ENCODE measurements around the gene RPS2. TPM values are rescaled to one million over a fixed set of nuclear protein-coding genes. Genes with fewer than 3 reads are reported as not detected.
A peak's percentile ranks its signal among the peaks of the same experiment; 100 is the strongest.
"Not testable (repeated sequence)": the region's sequence is repeated elsewhere in the genome, so short reads cannot be mapped to it uniquely, and the experiment has no call there.

RPS2 gene
- total RNA-seq, 1 experiment from 2014 or later: 1,909 TPM

DNA sequence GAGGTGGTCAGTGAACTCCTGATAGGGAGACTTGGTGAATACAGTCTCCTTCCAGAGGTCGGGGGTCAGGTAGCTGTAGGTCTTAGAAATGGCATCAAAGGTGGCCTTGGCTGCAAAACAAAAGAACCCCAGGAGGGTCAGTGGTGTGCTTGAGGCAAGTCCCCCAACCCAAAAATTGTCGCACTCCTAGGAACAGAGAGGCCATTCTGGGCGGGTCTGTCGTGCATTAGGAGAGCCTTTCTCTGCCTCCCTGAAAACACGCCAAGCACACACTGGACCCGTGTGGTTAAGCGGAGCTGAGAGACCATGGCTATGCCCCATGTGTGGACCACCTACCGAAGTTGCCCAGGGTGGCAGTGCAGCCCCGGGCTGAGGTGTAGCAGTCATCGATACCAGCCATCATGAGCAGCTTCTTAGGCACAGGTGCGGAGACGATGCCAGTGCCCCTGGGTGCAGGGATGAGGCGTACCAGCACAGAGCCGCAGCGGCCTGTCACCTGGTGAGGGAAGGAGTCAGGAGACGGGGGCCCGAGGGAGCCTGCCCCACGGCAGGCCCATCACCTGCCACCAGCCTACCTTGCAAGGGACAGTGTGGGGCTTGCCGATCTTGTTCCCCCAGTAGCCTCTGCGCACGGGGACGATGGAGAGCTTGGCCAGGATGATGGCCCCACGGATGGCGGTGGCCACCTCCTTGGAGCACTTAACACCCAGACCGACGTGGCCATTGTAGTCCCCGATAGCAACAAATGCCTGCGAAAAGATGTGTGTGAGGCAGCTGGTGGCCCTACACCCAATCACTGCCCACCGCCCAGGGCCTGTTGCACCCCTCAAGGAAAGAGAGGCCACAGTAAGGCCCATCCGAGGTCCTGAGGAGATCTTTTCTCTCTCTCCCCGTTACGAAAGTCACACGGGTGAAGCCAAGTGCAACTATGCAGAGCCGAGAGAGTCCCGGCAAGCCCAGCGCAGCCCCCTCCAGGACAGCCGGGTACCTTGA, 2.2 kb downstream of the RPS2 start:
- DNase-seq (ENCODE audit: low spot score): not testable (repeated sequence)

DNA sequence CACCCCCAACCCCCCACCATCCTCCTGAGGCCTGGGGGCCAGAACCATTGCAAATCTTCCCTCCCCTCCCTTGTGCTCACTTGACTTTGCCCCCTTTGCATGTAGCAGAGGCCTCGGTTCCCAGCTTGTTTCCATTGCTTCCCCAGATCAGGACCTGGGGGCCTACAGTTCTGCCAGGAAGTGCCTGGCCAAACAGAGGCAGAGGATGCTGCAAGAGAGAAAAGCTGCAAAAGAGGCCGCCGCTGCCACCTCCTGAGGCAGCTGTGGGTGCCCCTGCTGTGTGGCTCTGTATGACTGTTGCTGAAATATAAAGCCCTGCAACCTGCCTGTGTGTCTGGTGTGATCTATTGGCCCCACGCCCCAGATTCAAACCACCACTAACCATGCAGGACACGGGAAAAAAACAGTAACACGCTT, 3.0 kb downstream of the RPS2 start:
- no peak for DNase-seq (ENCODE audit: low spot score)

DNA sequence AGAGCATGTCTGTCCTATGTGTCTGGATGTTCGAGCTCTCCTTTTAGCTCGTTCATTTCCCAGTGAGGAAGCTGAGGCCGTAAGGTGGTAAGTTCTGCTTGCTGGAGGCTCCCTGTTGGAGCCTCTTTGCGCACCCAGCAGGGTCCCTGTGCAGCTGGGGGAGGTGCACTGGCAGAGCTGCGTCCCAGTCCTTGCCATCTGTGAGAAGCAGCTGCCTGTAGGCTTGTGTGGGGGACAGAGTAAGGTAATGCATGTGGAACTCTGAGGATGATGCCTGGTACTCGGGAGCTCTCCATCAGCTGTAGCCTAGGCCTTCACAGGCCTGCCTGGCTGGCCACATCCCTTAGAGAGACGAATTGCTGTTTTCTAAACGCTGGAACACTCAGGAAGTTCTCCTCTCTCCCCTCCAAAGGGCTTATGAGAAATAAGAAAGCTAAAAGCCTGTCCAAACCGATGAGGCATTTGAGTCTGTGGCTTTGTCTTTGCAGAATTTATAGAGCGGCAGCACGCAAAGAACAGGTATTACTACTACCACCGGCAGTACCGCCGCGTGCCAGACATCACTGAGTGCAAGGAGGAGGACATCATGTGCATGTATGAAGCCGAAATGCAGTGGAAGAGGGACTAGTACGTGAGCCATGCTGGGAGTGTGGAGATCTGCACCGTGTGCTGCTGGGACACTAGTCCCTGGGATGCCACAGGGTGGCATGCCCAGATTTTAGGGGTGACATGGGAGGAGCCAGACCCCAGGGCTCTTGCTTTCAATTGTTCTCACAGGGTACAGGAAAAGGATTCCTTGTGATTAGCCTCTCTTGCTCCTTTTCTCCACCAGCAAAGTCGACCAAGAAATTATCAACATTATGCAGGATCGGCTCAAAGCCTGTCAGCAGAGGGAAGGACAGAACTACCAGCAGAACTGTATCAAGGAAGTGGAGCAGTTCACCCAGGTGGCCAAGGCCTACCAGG, 3.7 kb downstream of the RPS2 start:
- no peak for DNase-seq (ENCODE audit: low spot score)

DNA sequence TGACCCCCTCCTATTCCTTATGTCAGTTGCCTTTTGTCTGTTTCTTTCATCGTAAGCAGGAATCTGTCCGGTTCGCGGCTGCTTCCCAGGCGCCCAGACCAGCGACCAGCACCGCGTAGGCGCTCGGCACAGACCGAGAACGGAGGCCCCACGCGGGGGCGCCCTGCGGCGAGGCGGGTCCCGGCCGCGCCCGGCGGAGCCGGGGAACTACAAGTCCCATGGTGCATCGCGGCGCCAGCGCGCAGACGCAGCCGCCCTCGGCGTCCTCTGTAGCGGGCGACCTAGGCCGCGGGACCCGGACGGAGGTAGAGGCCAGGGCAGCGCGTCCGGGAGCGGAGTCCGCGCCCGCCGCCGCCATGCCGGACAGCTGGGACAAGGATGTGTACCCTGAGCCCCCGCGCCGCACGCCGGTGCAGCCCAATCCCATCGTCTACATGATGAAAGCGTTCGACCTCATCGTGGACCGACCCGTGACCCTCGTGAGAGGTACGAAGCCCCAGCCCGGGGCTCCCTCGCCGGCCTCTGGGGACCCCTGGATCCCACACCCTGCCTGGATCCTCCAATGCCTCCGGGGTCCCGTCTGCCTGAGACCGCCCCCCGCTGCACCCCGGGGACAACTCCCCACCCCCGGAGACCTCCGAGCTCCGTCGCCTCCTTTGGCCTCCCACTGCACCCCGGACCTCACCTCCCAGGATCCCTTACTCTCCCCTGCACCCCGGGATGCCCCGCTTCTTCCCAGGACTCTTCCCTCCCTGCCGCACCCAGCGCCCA, 5.2 kb downstream of the RPS2 start, which contains the start of gene NDUFB10:
NDUFB10 (plus strand) TSS at position 270 of the 771 bp plus-strand sequence; CDS start at position 357, 87 bp downstream.
- peak; percentile 78 for DNase-seq (ENCODE audit: low spot score)

DNA sequence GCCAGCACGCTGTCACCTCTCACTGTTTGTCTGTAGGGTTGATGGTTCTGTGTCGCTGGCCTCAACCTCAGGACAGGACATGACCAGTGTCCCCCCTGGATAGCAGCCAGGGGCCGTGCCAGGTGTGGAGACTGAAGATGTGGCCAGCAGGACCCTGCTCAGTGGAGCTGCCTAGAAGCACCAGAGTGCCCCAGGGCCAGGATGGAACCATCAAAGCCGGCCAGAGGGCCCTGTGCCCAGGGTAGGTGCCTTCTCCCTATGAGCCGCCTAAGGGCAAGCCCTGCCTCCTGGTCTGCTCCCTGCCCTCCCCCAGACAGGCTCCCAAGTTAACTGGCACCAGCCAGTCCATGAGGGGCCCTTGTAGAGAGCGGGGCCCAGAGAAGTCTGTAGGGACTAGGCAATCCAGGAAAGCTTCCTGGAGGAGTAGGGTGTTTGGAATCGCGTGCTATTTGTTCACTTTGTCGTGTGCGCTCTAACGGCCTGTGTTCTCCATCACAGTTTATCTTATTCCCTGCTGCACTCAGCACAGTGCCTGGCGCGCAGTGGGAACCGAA, 5.8 kb downstream of the RPS2 start:
- DNase-seq (ENCODE audit: low spot score): no peak

DNA sequence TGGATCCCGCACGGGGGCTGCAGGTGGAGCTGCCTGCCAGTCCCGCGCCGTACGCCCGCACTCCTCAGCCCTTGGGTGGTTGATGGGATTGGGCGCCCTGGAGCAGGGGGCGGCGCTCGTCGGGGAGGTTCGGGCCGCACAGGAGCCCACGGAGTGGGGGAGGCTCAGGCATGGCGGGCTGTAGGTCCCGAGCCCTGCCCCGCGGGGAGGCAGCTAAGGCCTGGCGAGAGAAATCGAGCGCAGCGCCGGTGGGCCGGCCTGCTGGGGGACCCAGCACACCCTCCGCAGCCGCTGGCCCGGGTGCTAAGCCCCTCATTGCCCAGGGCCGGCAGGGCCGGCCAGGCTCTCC, 6.5 kb downstream of the RPS2 start:
- DNase-seq (ENCODE audit: low spot score): not testable (repeated sequence)

DNA sequence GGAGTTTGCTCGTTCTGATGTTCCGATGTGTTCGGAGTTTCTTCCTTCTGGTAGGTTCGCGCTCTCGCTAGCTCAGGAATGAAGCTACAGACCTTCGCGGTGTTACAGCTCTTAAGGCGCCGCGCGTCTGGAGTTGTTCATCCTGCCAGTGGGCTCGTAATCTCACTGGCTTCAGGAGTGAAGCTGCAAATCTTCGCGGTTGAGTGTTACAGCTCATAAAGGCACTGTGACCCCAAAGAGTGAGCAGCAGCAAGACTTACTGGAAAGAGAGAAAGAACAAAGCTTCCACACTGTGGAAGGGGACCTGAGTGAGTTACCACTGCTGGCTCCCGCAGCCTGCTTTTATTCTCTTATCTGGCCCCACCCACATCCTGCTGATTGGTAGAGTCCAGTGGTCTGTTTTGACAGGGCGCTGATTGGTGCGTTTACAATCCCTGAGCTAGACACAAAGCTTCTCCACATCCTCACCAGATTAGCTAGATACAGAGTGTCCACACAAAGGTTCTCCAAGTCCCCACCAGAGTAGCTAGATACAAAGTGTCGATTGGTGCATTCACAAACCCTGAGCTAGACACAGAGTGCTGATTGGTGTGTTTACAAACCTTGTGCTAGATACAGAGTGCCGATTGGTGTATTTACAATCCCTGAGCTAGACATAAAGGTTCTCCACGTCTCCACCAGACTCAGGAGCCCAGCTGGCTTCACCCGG, 7.0 kb downstream of the RPS2 start:
- not testable (repeated sequence) for DNase-seq (ENCODE audit: low spot score)

DNA sequence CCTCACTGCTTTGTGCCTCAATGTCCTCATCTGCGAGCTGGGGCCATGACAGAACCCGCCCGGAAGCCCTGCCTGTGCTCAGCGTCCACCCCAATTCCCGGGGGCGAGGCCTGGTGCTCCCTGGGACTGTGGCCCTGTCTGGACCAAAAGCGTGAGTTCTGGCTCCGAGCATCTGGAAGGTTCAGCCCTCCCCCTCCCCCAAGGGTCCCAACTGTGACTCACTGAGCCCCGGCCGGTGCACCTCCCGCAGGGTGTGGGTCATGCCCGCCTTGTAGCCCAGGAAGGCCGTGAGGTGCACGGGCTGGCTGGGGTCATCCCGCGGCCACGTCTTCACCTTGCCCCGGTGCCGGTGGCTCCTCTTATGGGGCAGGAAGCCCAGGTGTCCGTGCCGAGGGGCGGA, 10.9 kb downstream of the RPS2 start:
- no peak for DNase-seq (ENCODE audit: low spot score)

DNA sequence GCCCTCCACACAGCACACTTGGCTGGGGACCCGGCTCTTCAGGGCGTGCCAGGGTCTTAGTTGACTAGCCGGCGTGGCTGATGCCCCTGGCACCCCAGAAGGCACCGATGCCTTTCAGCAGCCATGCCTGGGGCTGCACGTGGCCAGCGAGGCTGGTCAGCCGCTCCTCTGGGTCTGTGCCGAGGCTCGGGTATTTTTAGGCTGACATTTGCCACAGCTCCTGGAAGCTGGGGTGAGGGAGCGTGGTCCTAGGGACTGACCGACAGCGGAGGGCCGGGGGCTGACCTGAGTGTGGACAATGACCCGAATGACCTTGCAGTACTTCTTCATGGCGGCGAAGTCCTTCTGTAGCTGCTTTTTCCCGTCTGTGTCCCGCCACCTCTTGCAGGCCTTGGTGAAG, 14.1 kb downstream of the RPS2 start:
- DNase-seq (ENCODE audit: low spot score): no peak

DNA sequence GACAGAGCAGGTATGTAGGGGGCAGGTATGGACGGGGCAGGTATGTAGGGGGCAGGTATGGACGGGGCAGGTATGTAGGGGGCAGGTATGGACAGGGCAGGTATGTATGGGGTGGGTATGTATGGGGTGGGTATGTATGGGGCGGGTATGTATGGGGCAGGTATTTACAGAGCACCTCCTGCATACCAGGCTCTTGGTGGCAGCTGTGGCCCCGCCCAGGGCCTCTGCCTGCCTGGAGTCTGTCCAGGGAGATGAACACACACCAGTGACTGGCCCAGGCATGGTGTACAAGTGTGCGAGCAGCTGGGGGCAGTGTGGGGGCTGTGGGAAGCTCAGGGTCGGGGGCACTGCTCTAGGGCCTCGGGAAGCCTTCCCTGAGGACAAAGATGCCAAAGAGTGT, 14.6 kb downstream of the RPS2 start:
- DNase-seq (ENCODE audit: low spot score): no peak

DNA sequence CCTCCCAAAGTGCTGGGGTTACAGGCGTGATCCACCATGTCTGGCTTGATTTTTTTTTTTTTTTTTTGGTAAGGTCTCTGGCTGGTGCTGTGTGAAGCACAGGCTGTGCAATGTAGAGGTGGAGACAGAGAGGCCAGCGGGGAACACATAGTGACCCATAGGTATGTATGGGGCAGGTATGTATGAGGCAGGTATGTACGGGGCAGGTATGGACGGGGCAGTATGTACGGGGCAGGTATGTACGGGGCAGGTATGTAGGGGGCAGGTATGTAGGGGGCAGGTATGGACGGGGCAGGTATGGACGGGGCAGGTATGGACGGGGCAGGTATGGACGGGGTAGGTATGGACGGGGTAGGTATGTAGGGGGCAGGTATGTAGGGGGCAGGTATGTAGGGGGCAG, 15.1 kb downstream of the RPS2 start:
- no peak for DNase-seq (ENCODE audit: low spot score)

DNA sequence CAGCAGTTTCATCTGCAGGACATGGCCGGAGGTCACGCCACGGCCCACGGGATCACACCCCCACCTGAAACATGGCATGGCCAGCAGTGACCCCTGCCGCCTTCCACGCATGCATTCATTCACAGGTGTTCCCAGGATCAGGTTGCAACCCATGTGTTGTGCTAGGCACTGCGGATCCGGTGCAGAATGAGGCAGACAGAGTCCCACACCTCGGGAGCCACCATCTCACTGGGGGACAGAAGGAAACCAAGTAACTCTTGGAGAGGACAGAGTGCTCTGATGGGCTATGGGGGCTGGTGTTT, 17.3 kb downstream of the RPS2 start:
- no peak for DNase-seq (ENCODE audit: low spot score)

DNA sequence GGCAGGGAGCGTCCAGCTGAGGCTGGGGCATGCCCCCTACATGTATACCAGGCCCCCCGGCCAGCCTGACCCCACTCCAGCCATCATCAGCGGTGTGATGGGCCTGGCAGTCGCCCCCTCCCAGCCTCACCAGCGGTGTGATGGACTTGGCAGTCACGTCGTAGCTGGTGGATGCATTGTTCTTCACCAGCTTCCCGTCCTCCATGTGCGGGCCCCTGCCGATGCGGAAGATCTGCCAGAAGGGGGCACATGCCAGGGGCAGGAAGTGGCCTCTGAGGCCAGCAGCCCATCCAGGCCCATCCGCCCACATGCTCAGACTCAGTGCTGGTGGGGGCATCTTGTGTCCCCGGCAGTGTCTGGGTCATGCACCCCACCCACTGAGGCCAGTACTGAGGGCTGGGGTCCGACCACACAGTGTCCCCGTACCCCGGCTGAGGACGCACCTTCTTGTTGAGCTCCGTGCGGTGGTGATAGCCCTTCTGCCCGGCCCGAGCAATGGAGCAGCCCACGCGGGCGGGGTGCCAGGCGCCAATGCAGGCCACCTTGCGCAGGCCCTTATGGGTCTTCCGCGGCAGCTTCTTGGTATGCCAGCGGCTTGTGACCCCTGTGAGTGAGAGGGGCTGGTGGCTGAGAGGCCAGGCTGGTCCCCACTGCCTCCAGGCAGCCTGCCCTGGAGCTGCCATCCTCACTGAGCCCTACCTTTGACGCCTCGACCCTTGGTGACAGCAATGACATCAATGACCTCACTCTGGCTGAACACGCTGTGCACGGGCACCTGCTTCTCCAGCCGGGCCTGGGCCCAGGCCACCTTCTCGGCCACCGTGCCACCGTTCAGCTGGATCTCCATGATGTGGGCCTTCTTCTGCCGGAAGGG, 17.9 kb downstream of the RPS2 start:
- DNase-seq (ENCODE audit: low spot score): no peak

DNA sequence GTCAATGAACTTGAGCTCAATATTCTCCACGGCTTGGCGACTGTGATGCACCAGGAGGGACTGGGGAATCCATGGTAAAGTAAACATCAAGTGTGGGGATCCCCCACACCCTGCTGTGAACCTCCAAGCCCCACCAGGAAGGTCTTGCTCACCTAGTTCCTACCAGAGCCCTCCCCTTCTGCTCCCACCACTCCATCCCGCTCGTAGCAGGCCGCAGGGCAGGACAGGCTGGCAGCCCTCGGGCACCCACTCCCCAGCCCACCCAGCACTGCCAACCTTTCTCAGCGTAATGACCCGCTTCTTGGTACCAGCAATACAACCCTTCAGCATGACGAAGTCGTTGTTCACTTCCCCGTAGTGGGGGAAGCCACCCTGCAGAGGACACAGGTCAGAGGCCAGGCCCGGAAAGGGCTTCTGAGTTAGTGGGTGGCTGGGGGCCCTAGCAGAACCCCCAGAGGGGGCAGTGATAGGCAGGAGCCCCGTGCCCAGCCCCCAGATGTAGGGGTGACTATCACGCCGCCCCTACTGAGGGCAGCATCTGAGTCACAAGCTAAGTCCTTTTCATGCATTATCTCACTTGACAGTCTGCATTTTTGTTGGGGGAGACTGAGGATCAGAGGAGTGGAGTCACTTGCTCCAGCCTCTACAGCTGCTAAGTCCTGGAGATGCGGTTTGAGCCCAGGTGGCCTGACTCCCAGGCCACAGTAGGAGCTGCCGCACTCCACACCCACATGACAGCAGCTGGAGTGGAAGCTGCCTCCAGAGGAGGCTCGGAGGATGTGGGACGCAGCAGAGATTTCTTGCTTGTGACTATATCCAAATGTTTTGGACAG, 18.9 kb downstream of the RPS2 start:
- no peak for DNase-seq (ENCODE audit: low spot score)

DNA sequence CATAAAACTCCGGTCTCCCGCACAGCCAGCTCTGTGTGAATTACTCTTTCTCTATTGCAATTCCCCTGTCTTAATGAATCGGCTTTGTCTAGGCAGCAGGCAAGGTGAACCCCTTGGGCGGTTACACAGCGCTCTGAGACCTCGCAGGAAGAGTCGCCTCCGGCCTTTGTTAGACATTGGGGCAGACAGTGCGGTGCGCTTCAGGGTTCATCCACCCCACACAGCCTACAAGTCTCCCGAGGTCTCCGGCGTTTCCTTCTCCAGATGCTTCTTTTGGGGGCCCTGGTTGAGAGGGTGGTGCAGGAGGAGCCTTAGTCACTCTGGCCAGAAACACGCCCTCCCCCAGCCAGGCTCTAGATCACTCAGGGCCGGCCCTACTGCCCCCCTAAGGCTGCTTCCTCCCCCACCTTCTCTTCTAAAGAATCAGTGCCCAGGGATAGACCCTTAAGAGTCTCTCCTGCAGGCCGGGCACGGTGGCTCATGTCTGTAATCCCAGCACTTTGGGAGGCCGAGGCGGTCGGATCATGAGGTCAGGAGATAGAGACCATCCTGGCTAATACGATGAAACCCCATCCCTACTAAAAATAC, 19.9 kb downstream of the RPS2 start:
- no peak for DNase-seq (ENCODE audit: low spot score)

DNA sequence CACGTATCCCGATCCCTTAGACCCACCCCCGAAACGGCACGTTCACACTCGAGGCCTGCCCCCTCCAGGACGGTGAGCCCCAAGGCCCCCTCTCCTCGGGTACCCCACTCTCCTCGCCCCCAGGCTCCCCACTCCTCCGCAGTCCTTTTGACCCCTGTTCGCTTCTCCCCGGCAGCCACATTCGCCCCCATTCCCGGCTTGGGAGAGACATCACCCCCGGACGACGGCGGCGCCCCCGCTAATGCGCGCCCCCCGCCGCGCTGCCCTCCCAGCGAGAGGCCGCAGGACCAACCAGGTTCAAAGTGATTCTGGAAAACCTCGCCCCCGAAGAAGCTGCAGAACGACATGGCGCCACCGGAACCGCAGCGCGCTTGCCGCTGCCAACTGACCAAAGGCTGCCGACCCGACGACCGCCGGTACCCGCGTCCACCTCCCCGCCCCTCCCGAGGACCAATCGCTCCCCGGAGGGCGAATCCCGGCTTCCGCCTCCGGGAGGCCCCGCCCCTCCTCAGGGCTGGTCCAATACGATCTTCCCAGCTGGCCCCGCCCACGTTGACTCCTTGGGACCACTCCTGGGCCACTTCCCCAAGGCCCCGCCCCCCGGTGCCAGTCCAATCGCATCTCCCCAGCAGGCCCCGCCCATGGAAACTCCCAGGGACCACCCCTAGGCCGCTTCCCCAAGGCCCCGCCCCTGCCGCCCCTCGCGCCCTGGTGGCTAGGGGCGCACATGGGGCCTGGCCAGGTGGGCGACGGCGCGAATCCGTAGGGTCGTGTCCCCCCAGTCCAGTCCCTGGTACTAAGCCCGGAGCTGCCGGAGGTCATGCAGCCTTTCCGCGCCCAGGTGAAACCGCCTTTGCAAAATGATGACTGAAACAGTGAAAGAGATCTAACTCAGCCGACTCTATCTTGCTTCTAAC, 21.6 kb downstream of the RPS2 start, which contains the start of gene MSRB1:
MSRB1 (minus strand) TSS at position 390 of the 917 bp plus-strand sequence; CDS start at position 347, 43 bp downstream.
- peak; percentile 97 for DNase-seq (ENCODE audit: low spot score)

Measured in A172 (cell line).